Erythroblast (primary cell): ENCODE results near the gene ADGRD1.

ENCODE experiments used
- GATA1 ChIP-seq: IDR thresholded peaks from 2 replicates; pipeline ENCODE4 v1.6.1; 2011; ENCODE audit warnings: low read depth, mild to moderate bottlenecking, control low read depth, low read length, moderate library complexity
- POLR2A ChIP-seq: IDR thresholded peaks from 2 replicates; pipeline ENCODE4 v1.6.1; 2011; ENCODE audit warnings: mild to moderate bottlenecking, low read length

- TF ChIP-seq POLR2A (no peak), GATA1 (no peak)
These were observed 19.4 kb downstream of the ADGRD1 start for GRCh38 chr12:130973109-130973508.
